K562 (cell line): ENCODE measurements around the gene ZNF83. TPM values are rescaled to one million over a fixed set of nuclear protein-coding genes. Genes with fewer than 3 reads are reported as not detected.
A peak's percentile ranks its signal among the peaks of the same experiment; 100 is the strongest.

Source experiments
- CBFA2T3 ChIP-seq: fragments of 450-650 bp; IDR thresholded peaks from 2 replicates; pipeline ENCODE4 v1.6.1; 2017
- EP300 ChIP-seq: IDR thresholded peaks from 2 replicates; pipeline ENCODE4 v1.6.1; 2012; ENCODE audit warnings: low read length, improper control_type of control experiment
- HNRNPLL ChIP-seq: fragments of 200-400 bp; formaldehyde crosslinking; IDR thresholded peaks from 2 replicates; pipeline ENCODE4 v1.6.1; 2017; ENCODE audit warnings: low read length, low read depth, mild to moderate bottlenecking; ENCODE audit not compliant: poor library complexity, severe bottlenecking
- JUN ChIP-seq, 2 experiments: sonication (generic) in 1 of 2; formaldehyde crosslinking in 1 of 2; IDR thresholded peaks; 2 replicates each; pipeline versions ENCODE4 v1.6.1 to v1.8.0; 2012 to 2022; ENCODE audit warnings: borderline replicate concordance in 2 of 2, mild to moderate bottlenecking in 2 of 2, improper control_type of control experiment in 1 of 2, low read depth in 1 of 2, low read length in 1 of 2, missing genetic modification reagents in 1 of 2
- JUND ChIP-seq, 2 experiments: IDR thresholded peaks; 2 replicates in 1 of 2; 3 replicates in 1 of 2; pipeline ENCODE4 v1.6.1; 2011; ENCODE audit warnings: borderline replicate concordance in 2 of 2, low read depth in 2 of 2, low read length in 2 of 2, improper control_type of control experiment in 1 of 2, missing biosample characterization in 1 of 2, missing genetic modification characterization in 1 of 2, missing genetic modification reagents in 1 of 2
- KDM4B ChIP-seq, 2 experiments: fragments of 450-650 bp in 1 of 2; sonication (generic) in 1 of 2; IDR thresholded peaks; 2 replicates each; pipeline ENCODE4 v1.6.1; 2016 to 2017; ENCODE audit warnings: borderline replicate concordance in 2 of 2, antibody characterized with exemption in 1 of 2, low read depth in 1 of 2, mild to moderate bottlenecking in 1 of 2
- MTF1 ChIP-seq: fragments of 250-450 bp; sonication (Bioruptor Pico); IDR thresholded peaks from 2 replicates; pipeline ENCODE4 v1.9.0; 2021; ENCODE audit warnings: moderate library complexity, mild to moderate bottlenecking, inconsistent platforms, borderline replicate concordance
- NFE2 ChIP-seq: IDR thresholded peaks from 2 replicates; pipeline ENCODE4 v1.6.1; 2014; ENCODE audit warnings: antibody characterized with exemption, low read depth
- POLR3A ChIP-seq: IDR thresholded peaks from 2 replicates; pipeline ENCODE4 v1.6.1; 2011; ENCODE audit warnings: borderline replicate concordance, mild to moderate bottlenecking, moderate library complexity; ENCODE audit not compliant: insufficient read length, insufficient read depth; ENCODE audit errors: extremely low read depth
- SMAD4 ChIP-seq: fragments of 250-450 bp; sonication (Bioruptor Pico); conservative IDR thresholded peaks from 2 replicates; pipeline ENCODE4 v1.8.0; 2021; ENCODE audit warnings: inconsistent platforms, mild to moderate bottlenecking, moderate library complexity
- SNRNP70 ChIP-seq: fragments of 200-400 bp; formaldehyde crosslinking; optimal IDR thresholded peaks from 2 replicates; pipeline ENCODE3; 2017; ENCODE audit warnings: low read depth, low read length
- STAT5B ChIP-seq: fragments of 250-450 bp; sonication (Bioruptor Pico); IDR thresholded peaks from 2 replicates; pipeline ENCODE4 v1.8.0; 2021; ENCODE audit warnings: mild to moderate bottlenecking, inconsistent platforms
- TOE1 ChIP-seq, 2 experiments: fragments of 450-650 bp in 1 of 2; sonication (generic) in 1 of 2; formaldehyde crosslinking in 1 of 2; IDR thresholded peaks; 2 replicates each; pipeline versions ENCODE4 v1.7.1 to v1.8.0; 2016 to 2022; ENCODE audit warnings: borderline replicate concordance in 2 of 2, mild to moderate bottlenecking in 2 of 2, antibody characterized with exemption in 1 of 2, inconsistent platforms in 1 of 2, low read depth in 1 of 2, missing genetic modification reagents in 1 of 2, moderate library complexity in 1 of 2
- U2AF1 ChIP-seq: fragments of 200-400 bp; formaldehyde crosslinking; optimal IDR thresholded peaks from 2 replicates; pipeline ENCODE3; 2017; ENCODE audit warnings: mild to moderate bottlenecking, low read depth, low read length, moderate library complexity
- U2AF2 ChIP-seq: fragments of 200-400 bp; formaldehyde crosslinking; optimal IDR thresholded peaks from 2 replicates; pipeline ENCODE3; 2017; ENCODE audit warnings: low read depth, mild to moderate bottlenecking, low read length
- ZBTB1 ChIP-seq: sonication (generic); formaldehyde crosslinking; IDR thresholded peaks from 2 replicates; pipeline ENCODE4 v1.8.1; 2023; ENCODE audit warnings: missing genetic modification reagents, low read depth, mild to moderate bottlenecking, borderline replicate concordance
- ZNF23 ChIP-seq: fragments of 250-450 bp; sonication (Bioruptor Pico); IDR thresholded peaks from 2 replicates; pipeline ENCODE4 v1.4.0; 2020; ENCODE audit warnings: mild to moderate bottlenecking
- ZNF584 ChIP-seq: fragments of 200-800 bp; sonication (Bioruptor generic); IDR thresholded peaks from 2 replicates; pipeline ENCODE4 v1.6.1; 2016; ENCODE audit warnings: low read depth, mild to moderate bottlenecking, missing genetic modification characterization, missing compliant biosample characterization
- polyA plus RNA-seq, 8 experiments: library from polyadenylated mRNA; depleted of rRNA in 4 of 8; stranded (reverse) in 5 of 8; unstranded in 3 of 8; fragments of >200 nt; fragmentation: Nextera tagmentation in 2 of 8; fragmentation: Illumina TruSeq in 1 of 8; extraction: Ambion mirVana in 2 of 8; extraction: Trizol in 1 of 8; gene quantifications; 2 replicates each; pipeline versions ENCODE4 v1.2.1 to v1.2.3, GENCODE V29; 2011 to 2014; ENCODE audit warnings: inconsistent platforms in 1 of 8, missing spikeins in 1 of 8
- total RNA-seq, 7 experiments: library from RNA; depleted of rRNA in 6 of 7; stranded (reverse); fragments of >200 nt in 6 of 7; fragmentation: Illumina TruSeq in 2 of 7; extraction: Trizol in 2 of 7; gene quantifications; 2 replicates each; pipeline versions ENCODE4 v1.2.1 to v1.2.3, GENCODE V29; 2011 to 2021; ENCODE audit warnings: low replicate concordance in 1 of 7
- TF ChIP-seq, protein P1 (sequence below): fragments of 250-450 bp; sonication (Bioruptor Pico); IDR thresholded peaks from 2 replicates; pipeline ENCODE4 v1.5.0; 2021
- TF ChIP-seq, protein P2 (sequence below): sonication (generic); formaldehyde crosslinking; IDR thresholded peaks from 2 replicates; pipeline ENCODE4 v1.8.0; 2023; ENCODE audit warnings: mild to moderate bottlenecking, missing genetic modification reagents
- TF ChIP-seq, protein P3 (sequence below): sonication (generic); formaldehyde crosslinking; IDR thresholded peaks from 2 replicates; pipeline ENCODE4 v1.9.0; 2022; ENCODE audit warnings: mild to moderate bottlenecking, missing genetic modification reagents
- TF ChIP-seq, protein P4 (sequence below): sonication (generic); formaldehyde crosslinking; IDR thresholded peaks from 2 replicates; pipeline ENCODE4 v1.8.0; 2022; ENCODE audit warnings: missing genetic modification reagents, mild to moderate bottlenecking, moderate library complexity, borderline replicate concordance

The ZNF83 gene
- total and polyA plus RNA-seq, 9 of the 15 experiments (the other 6 are each of a cell fraction or from before 2014, with no cell fraction given), result 18.6 to 74.3 (median 51.9) TPM

DNA sequence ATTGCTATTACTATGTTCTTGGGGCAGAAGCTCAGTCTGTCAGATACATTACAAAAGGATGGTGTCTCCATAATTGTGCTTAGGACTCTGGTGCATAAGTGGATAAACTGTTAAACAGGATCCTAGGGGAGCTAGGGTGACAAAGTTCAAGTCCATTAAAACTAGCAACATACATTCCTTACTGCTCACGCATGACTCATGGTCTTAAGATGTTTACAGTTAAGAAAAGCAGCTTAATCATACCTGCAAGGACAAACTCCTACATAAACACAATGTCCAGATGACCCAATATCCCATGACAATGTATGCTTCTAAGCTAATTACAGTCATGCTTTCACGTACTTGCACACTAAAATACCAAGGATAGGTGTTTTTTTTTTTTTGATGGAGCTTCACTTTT lies 71.6 kb downstream of the ZNF83 start (continued):
- TF ChIP-seq, protein P1, sequence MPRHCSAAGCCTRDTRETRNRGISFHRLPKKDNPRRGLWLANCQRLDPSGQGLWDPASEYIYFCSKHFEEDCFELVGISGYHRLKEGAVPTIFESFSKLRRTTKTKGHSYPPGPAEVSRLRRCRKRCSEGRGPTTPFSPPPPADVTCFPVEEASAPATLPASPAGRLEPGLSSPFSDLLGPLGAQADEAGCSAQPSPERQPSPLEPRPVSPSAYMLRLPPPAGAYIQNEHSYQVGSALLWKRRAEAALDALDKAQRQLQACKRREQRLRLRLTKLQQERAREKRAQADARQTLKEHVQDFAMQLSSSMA (CRISPR knock-in tag), result no peak
- TF ChIP-seq STAT5B (no peak), HNRNPLL (no peak), JUND (IDR thresholded peaks at IDR 0.05; ENCODE audit: borderline replicate concordance, low read depth, low read length) (peak; percentile 83; the same call in 1 of the 2 replicates), JUND (tag; IDR thresholded peaks at IDR 0.05; ENCODE audit: borderline replicate concordance, low read depth, low read length) (peak; percentile 90), U2AF1 (no peak), SMAD4 (CRISPR knock-in tag) (no peak), CBFA2T3 (peak; percentile 21; the same call in 1 of the 2 replicates), KDM4B (IDR thresholded peaks at IDR 0.05; ENCODE audit: borderline replicate concordance in 2 of 2, low read depth in 1 of 2) (no peak), ZBTB1 (no peak), TOE1 (IDR thresholded peaks at IDR 0.05; ENCODE audit: borderline replicate concordance) (0 out of 2 replicates have a peak, but pooled peaks have one; percentile 38), TOE1 (CRISPR knock-in tag; IDR thresholded peaks at IDR 0.05; ENCODE audit: borderline replicate concordance, low read depth) (no peak), POLR3A (no peak), NFE2 (peak; percentile 14; the same call in 1 of the 2 replicates), MTF1 (no peak), ZNF23 (CRISPR knock-in tag) (no peak), JUN (IDR thresholded peaks at IDR 0.05; ENCODE audit: borderline replicate concordance, low read depth, low read length) (peak; percentile 70), JUN (CRISPR knock-in tag; IDR thresholded peaks at IDR 0.05; ENCODE audit: borderline replicate concordance) (no peak), ZNF584 (CRISPR knock-in tag) (no peak), SNRNP70 (no peak), EP300 (0 out of 2 replicates have a peak, but pooled peaks have one; percentile 30), U2AF2 (no peak)
- TF ChIP-seq, protein P2, sequence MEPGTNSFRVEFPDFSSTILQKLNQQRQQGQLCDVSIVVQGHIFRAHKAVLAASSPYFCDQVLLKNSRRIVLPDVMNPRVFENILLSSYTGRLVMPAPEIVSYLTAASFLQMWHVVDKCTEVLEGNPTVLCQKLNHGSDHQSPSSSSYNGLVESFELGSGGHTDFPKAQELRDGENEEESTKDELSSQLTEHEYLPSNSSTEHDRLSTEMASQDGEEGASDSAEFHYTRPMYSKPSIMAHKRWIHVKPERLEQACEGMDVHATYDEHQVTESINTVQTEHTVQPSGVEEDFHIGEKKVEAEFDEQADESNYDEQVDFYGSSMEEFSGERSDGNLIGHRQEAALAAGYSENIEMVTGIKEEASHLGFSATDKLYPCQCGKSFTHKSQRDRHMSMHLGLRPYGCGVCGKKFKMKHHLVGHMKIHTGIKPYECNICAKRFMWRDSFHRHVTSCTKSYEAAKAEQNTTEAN, result no peak
- TF ChIP-seq, protein P3, sequence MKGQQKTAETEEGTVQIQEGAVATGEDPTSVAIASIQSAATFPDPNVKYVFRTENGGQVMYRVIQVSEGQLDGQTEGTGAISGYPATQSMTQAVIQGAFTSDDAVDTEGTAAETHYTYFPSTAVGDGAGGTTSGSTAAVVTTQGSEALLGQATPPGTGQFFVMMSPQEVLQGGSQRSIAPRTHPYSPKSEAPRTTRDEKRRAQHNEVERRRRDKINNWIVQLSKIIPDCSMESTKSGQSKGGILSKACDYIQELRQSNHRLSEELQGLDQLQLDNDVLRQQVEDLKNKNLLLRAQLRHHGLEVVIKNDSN (CRISPR knock-in tag), result no peak
- TF ChIP-seq, protein P4, sequence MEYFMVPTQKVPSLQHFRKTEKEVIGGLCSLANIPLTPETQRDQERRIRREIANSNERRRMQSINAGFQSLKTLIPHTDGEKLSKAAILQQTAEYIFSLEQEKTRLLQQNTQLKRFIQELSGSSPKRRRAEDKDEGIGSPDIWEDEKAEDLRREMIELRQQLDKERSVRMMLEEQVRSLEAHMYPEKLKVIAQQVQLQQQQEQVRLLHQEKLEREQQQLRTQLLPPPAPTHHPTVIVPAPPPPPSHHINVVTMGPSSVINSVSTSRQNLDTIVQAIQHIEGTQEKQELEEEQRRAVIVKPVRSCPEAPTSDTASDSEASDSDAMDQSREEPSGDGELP (CRISPR knock-in tag), result no peak
